Activated CD4-positive, alpha-beta memory T cell treated with anti-CD3 and anti-CD28 coated beads, Interleukin-2, amount 10 ng/mL, durations not matched to agents 7 days and 5 days (primary cell): ENCODE data around the gene MYCBP. TPM values are rescaled to one million over a fixed set of nuclear protein-coding genes. Genes with fewer than 3 reads are reported as not detected.

ENCODE experiments used
- CTCF ChIA-PET: fragments of 350-600 bp; sonication (Branson Sonifier 250); formaldehyde crosslinking; loops from one replicate; lab custom pipeline; 2021; ENCODE audit warnings: antibody characterized with exemption, inconsistent platforms; lab: Charles Lee
- POLR2A ChIA-PET: fragments of 350-600 bp; sonication (Branson Sonifier 250); formaldehyde crosslinking; loops from one replicate; lab custom pipeline; 2021; ENCODE audit warnings: antibody characterized with exemption; lab: Charles Lee
- DNase-seq: peaks from one replicate; pipeline ENCODE4 v3.0.0-alpha.2; 2020
- H3K27ac Mint-ChIP-seq: one replicate; pipeline ENCODE4 v1.8.0; 2021; ENCODE audit warnings: mild to moderate bottlenecking, mixed read lengths
- H3K27me3 Mint-ChIP-seq: one replicate; pipeline ENCODE4 v1.8.0; 2021; ENCODE audit warnings: mixed read lengths
- H3K36me3 Mint-ChIP-seq: one replicate; pipeline ENCODE4 v1.8.0; 2021; ENCODE audit warnings: low read depth, mixed read lengths
- H3K4me1 Mint-ChIP-seq: one replicate; pipeline ENCODE4 v1.8.0; 2021; ENCODE audit warnings: mixed read lengths
- H3K4me3 Mint-ChIP-seq: one replicate; pipeline ENCODE4 v1.8.0; 2021; ENCODE audit warnings: mild to moderate bottlenecking, mixed read lengths
- H3K9me3 Mint-ChIP-seq: one replicate; pipeline ENCODE4 v1.8.0; 2021; ENCODE audit warnings: mixed read lengths
- total RNA-seq, 2 experiments: library from RNA; stranded (reverse); gene quantifications; one replicate each; pipeline ENCODE4 v1.2.3, GENCODE V29; 2021

MYCBP gene
- total RNA-seq, 2 experiments from 2014 or later: 55.3 to 60.7 TPM

GRCh38 chr1:38892976-38893375 is 19.8 kb upstream of the MYCBP start:
- POLR2A ChIA-PET: interaction anchor here (1.4 kb wide), 1 partner anchor 133 kb away, joined by 5 read pairs; the partner anchor contains the start of gene NDUFS5
- peaks cover 2% of the 10 kb centered on the region for H3K27me3 Mint-ChIP-seq
- CTCF ChIA-PET: interaction anchor here (1.5 kb wide), 1 partner anchor 11 kb away, joined by 7 read pairs; the partner anchor contains the start of gene GJA9
- H3K4me1 Mint-ChIP-seq: no peaks in the 10 kb centered on the region
- no peaks in the 10 kb centered on the region for H3K9me3 Mint-ChIP-seq
- DNase-seq: no peak
- no peak overlapping the region for H3K27ac Mint-ChIP-seq
- no peak overlapping the region for H3K4me3 Mint-ChIP-seq
- no peaks in the 10 kb centered on the region for H3K36me3 Mint-ChIP-seq

DNA sequence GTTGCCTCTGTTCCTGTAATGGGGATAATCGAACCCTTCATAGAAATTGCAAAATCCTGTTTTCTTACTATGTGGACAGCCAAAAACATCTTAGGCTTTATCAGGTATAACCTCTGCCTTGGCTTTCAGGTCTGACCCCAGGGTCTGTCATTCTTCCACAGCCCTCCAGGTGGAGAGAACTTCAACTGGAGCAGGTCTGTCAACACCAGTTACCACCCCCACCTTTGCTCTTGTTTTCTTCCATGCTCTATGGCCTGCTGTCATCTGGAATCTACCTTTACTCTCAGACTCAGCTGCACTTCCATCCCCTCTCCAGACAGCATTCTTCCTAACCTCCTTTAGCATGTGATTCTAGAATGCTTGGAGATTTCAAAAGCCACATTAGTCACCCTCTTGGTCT is 18.6 kb upstream of the MYCBP start:
- Mint-ChIP-seq H3K27me3 (peaks cover 2% of the 10 kb centered on the region), H3K36me3 (no peaks in the 10 kb centered on the region), H3K4me1 (no peaks in the 10 kb centered on the region), H3K9me3 (no peaks in the 10 kb centered on the region), H3K27ac (no peak overlapping the region), H3K4me3 (no peak overlapping the region)
- ChIA-PET CTCF (interaction anchor here (1.5 kb wide), 1 partner anchor 10 kb away, joined by 7 read pairs; the partner anchor contains the start of gene GJA9), POLR2A (interaction anchor here (1.4 kb wide), 1 partner anchor 134 kb away, joined by 5 read pairs; the partner anchor contains the start of gene NDUFS5)
- no peak for DNase-seq

DNA sequence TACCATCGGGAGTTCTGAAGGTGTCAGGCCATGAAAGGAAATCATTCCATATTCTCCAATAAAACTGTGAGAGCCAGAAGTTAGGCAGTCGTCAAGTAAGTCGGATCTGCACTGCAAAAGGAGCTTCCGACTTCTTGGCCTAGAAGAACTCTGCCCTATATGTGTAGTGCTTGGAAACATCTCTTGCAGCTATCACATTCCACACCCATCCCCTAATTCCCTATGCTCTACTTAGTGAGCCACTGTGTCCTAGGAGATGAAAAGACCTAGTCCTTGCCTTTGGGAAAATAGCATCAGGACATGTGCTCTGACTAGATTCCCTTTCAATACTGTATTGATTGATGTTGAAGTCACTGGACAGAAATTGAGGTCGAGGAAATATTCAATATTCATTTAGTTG is 16.4 kb upstream of the MYCBP start:
- no peaks in the 10 kb centered on the region for H3K9me3 Mint-ChIP-seq
- peaks cover 5% of the 10 kb centered on the region for H3K27me3 Mint-ChIP-seq
- H3K36me3 Mint-ChIP-seq: no peaks in the 10 kb centered on the region
- H3K4me1 Mint-ChIP-seq: no peaks in the 10 kb centered on the region
- no peak overlapping the region for H3K4me3 Mint-ChIP-seq
- no peak for DNase-seq
- POLR2A ChIA-PET: no interaction called here
- CTCF ChIA-PET: no interaction called here
- no peak overlapping the region for H3K27ac Mint-ChIP-seq

DNA sequence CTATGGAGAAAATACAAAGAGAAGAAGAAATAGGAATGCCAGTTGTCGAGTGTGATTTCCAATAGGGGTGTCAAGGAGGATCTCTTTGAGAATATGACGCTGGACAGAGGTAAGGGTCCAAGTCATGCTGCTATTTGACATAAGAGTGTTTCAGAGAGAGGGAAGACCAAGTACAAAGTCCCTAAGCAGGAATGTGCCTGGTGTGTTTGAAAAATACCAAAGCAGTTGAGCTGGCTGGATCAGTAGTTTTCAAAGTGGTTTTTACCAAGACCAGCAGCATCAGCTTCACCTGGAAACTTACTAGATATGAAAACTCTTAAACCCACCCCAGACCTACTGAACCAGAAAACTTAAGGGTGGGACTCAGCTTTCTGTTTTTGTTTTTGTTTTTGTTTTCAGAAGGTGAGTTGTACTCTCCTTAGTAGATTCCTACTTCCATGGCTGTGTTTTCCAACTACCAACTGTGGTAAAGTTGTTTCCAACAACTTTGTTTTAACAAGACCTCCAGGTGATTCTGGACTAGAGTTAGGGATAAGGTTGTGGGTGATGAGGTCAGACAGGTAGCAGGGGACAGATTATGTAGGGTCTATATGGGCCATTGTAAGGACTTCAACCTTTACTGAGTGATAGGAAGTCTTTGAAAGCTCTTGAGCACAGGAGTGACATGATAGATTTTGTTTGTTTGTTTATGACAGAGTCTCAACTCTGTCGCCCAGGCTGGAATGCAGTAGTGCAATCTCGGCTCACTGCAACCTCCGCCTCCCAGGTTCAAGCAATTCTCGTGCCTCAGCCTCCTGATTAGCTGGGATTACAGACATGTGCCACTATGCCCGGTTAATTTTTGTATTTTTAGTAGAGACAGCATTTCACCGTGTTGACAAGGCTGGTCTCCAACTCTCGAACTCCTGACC is 15.5 kb upstream of the MYCBP start:
- H3K4me3 Mint-ChIP-seq: no peak overlapping the region
- H3K9me3 Mint-ChIP-seq: no peaks in the 10 kb centered on the region
- H3K4me1 Mint-ChIP-seq: no peaks in the 10 kb centered on the region
- H3K27me3 Mint-ChIP-seq: peaks cover 5% of the 10 kb centered on the region
- POLR2A ChIA-PET: no interaction called here
- no peak overlapping the region for H3K27ac Mint-ChIP-seq
- CTCF ChIA-PET: interaction anchor here (0.8 kb wide), 1 partner anchor 203 kb away, joined by 3 read pairs; no protein-coding TSS in a partner anchor
- H3K36me3 Mint-ChIP-seq: no peaks in the 10 kb centered on the region
- no peak for DNase-seq

GRCh38 chr1:38885092-38885491 is 11.9 kb upstream of the MYCBP start:
- CTCF ChIA-PET: interaction anchor here (0.6 kb wide), 1 partner anchor 79 kb away, joined by 3 read pairs; no protein-coding TSS in a partner anchor
- POLR2A ChIA-PET: no interaction called here

GRCh38 chr1:38881487-38881886 is 8.3 kb upstream of the MYCBP start, which contains the start of gene GJA9:
Gene GJA9, minus strand, starts transcription at chr1:38881587. Its CDS starts 5,489 bp downstream, at chr1:38876098.
- Mint-ChIP-seq H3K27ac (no peak within 1 kb of the TSS), H3K4me1 (no peaks in the 10 kb centered on the region), H3K36me3 (no peaks in the 10 kb centered on the region), H3K4me3 (no peak within 1 kb of the TSS), H3K9me3 (no peaks in the 10 kb centered on the region), H3K27me3 (peaks cover 1% of the 10 kb centered on the region)
- ChIA-PET CTCF (interaction anchor here (0.6 to 2.4 kb wide), 6 partner anchors 11 to 217 kb away, joined by 3 to 7 read pairs (median 4); partner anchors contain the start of gene RRAGC), POLR2A (no interaction called here)
- no peak for DNase-seq

More at GRCh38 chr1:38885092-38885491, 11.9 kb upstream of the MYCBP start:
- no peak for DNase-seq
- no peak overlapping the region for H3K27ac Mint-ChIP-seq
- H3K4me1 Mint-ChIP-seq: no peaks in the 10 kb centered on the region
- H3K9me3 Mint-ChIP-seq: no peaks in the 10 kb centered on the region
- H3K27me3 Mint-ChIP-seq: peaks cover 5% of the 10 kb centered on the region
- H3K36me3 Mint-ChIP-seq: no peaks in the 10 kb centered on the region
- no peak overlapping the region for H3K4me3 Mint-ChIP-seq

GRCh38 chr1:38875811-38876210 is 2.7 kb upstream of the MYCBP start:
- H3K4me3 Mint-ChIP-seq: no peak overlapping the region
- peak overlapping the region; percentile 12 for H3K27ac Mint-ChIP-seq
- DNase-seq: no peak
- H3K27me3 Mint-ChIP-seq: no peaks in the 10 kb centered on the region
- H3K36me3 Mint-ChIP-seq: peaks cover 4% of the 10 kb centered on the region
- H3K4me1 Mint-ChIP-seq: peaks cover 37% of the 10 kb centered on the region
- CTCF ChIA-PET: no interaction called here
- POLR2A ChIA-PET: no interaction called here
- no peaks in the 10 kb centered on the region for H3K9me3 Mint-ChIP-seq

DNA sequence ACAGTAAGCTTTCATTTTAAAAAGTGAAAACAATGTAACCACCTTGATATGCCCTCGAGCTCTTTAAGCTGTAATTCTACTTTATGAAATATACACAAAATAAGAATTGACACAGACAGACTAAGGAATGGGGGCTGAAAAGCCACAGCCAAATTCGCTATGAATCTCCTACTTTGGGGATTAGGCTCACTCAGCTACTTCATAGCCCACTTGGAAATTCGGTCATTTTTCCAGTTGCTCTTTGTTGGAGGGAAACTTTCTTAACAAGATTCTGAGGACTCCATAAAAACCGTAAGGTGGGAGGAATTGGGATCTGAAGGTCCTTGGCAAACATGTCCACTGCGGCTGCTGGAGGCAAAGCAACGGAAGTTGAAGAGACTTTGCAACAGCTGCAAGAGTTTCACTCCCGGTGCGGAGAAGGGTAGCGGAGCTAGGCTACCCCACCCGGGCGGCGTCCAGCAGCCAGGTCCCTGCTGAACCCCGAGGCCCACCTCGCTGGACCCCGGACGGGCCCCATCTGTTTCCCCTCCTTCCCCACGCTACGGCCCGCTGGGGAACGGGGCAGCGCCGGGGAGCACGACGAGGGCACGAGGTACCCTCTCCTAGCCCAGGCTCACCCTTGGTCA is 634 bp downstream of the MYCBP start:
- POLR2A ChIA-PET: interaction anchor here (1.1 to 3.0 kb wide), 7 partner anchors 9 to 160 kb away, joined by 4 to 17 read pairs (median 5); partner anchors contain the start of genes NDUFS5 and RRAGC
- CTCF ChIA-PET: interaction anchor here (1.0 to 1.8 kb wide), 5 partner anchors 10 to 220 kb away, joined by 3 to 11 read pairs (median 5); partner anchors contain the start of gene NDUFS5

DNA sequence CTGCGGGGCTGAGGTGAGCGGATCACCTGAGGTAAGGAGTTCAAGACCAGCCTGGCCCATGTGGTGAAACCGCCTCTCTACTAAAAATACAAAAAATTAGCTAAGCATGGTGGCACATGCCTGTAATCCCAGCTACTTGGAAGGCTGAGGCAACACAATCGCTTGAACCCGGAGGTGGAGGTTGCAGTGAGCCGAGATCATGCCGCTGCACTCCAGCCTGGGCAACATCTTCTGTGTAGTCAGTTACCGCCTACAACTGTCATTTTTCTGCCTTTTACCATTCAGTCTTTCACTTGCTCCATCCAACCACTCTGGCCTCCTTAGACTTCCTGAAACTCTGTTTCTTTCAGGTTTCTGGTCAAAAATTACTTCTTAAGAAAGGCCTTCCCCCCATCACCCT is 2.2 kb downstream of the MYCBP start:
- H3K9me3 Mint-ChIP-seq: no peaks in the 10 kb centered on the region
- peaks cover 48% of the 10 kb centered on the region for H3K4me1 Mint-ChIP-seq
- peaks cover 22% of the 10 kb centered on the region for H3K36me3 Mint-ChIP-seq
- CTCF ChIA-PET: interaction anchor here (0.6 to 1.8 kb wide), 2 partner anchors 221 to 530 kb away, joined by 4 to 11 read pairs; no protein-coding TSS in a partner anchor
- H3K27me3 Mint-ChIP-seq: no peaks in the 10 kb centered on the region
- POLR2A ChIA-PET: interaction anchor here (1.0 to 3.0 kb wide), 3 partner anchors 11 to 127 kb away, joined by 3 to 13 read pairs (median 4); no protein-coding TSS in a partner anchor
- no peak for DNase-seq
- H3K27ac Mint-ChIP-seq: peak overlapping the region; percentile 18
- H3K4me3 Mint-ChIP-seq: no peak overlapping the region

More for the DNA sequence above, 634 bp downstream of the MYCBP start:
- Mint-ChIP-seq H3K4me3 (peak overlapping the region; percentile 92), H3K4me1 (peaks cover 48% of the 10 kb centered on the region), H3K36me3 (peaks cover 14% of the 10 kb centered on the region), H3K9me3 (no peaks in the 10 kb centered on the region), H3K27me3 (no peaks in the 10 kb centered on the region), H3K27ac (peak overlapping the region; percentile 45)
- DNase-seq: peak; percentile 45

DNA sequence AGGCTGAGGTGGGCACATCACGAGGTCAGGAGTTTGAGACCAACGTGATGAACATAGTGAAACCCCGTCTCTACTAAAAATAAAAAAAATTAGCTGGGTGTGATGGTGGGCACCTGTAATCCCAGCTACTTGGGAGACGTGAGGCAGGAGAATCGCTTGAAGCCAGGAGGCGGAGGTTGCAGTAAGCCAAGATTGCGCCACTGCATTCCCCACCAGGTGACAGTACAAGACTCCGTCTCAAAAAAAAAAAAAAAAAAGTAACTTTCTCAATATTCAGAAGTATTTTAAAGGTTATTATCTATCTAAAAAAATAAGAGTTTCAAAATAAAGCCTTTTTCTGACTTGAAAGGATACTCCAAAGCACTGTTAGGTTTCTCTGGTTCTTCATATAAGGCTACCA is 5.9 kb downstream of the MYCBP start:
- H3K36me3 Mint-ChIP-seq: peaks cover 52% of the 10 kb centered on the region
- CTCF ChIA-PET: no interaction called here
- POLR2A ChIA-PET: no interaction called here
- no peaks in the 10 kb centered on the region for H3K27me3 Mint-ChIP-seq
- H3K4me3 Mint-ChIP-seq: no peak overlapping the region
- H3K4me1 Mint-ChIP-seq: peaks cover 26% of the 10 kb centered on the region
- no peak overlapping the region for H3K27ac Mint-ChIP-seq
- H3K9me3 Mint-ChIP-seq: no peaks in the 10 kb centered on the region
- DNase-seq: no peak

- peaks cover 50% of the 10 kb centered on the region for H3K36me3 Mint-ChIP-seq
- H3K27me3 Mint-ChIP-seq: no peaks in the 10 kb centered on the region
- no peak overlapping the region for H3K4me3 Mint-ChIP-seq
- ChIA-PET CTCF (no interaction called here), POLR2A (no interaction called here)
- H3K9me3 Mint-ChIP-seq: no peaks in the 10 kb centered on the region
- no peak overlapping the region for H3K27ac Mint-ChIP-seq
- no peak for DNase-seq
- H3K4me1 Mint-ChIP-seq: peaks cover 23% of the 10 kb centered on the region
Observed at GRCh38 chr1:38865112-38865715, 7.9 kb downstream of the MYCBP start.

- ChIA-PET CTCF (no interaction called here), POLR2A (interaction anchor here (0.6 to 2.9 kb wide), 3 partner anchors 10 to 137 kb away, joined by 3 to 17 read pairs (median 3); partner anchors contain the start of gene MYCBP)
- no peak for DNase-seq
- Mint-ChIP-seq H3K27me3 (no peaks in the 10 kb centered on the region), H3K9me3 (no peaks in the 10 kb centered on the region), H3K4me1 (peaks cover 40% of the 10 kb centered on the region), H3K27ac (peak overlapping the region; percentile 23), H3K4me3 (peak overlapping the region; percentile 81), H3K36me3 (peaks cover 39% of the 10 kb centered on the region)
Observed at GRCh38 chr1:38860454-38860795, 12.7 kb downstream of the MYCBP start.
